HG03520 (cell line): ENCODE results near the gene PCDHGA1.
"Not testable (repeated sequence)": the region's sequence is repeated elsewhere in the genome, so short reads cannot be mapped to it uniquely, and the experiment has no call there.

Experiments
- ATAC-seq: cut with Tn5 transposase; IDR thresholded peaks from one replicate; pipeline ENCODE4 v1.9.1; 2021; ENCODE audit warnings: mild to moderate bottlenecking, moderate library complexity; ENCODE audit not compliant: unreplicated experiment

Gene PCDHGA1

DNA sequence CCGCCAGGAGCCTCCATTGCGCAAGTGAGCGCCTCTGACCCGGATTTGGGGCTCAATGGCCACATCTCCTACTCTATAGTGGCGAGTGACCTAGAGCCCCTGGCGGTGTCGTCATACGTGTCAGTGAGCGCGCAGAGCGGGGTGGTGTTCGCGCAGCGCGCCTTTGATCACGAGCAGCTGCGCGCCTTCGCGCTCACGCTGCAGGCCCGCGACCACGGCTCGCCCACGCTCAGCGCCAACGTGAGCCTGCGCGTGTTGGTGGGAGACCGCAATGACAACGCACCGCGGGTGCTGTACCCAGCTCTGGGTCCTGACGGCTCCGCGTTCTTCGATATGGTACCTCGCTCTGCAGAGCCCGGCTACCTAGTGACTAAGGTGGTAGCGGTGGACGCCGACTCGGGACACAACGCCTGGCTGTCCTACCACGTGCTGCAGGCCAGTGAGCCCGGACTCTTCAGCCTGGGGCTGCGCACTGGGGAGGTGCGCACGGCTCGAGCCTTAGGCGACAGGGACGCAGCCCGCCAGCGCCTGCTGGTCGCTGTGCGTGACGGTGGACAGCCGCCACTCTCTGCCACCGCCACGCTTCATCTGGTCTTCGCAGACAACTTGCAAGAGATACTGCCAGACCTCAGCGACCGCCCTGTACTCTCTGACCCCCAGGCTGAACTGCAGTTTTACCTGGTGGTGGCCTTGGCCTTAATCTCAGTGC lies 79.4 kb downstream of the PCDHGA1 start:
- no peak for ATAC-seq

GRCh38 chr5:141411575-141411974 lies 81.3 kb downstream of the PCDHGA1 start:
- no peak for ATAC-seq

- ATAC-seq: peak; percentile 76
These were observed 82.7 kb downstream of the PCDHGA1 start, which contains the start of gene PCDHGA10 for GRCh38 chr5:141412854-141413539. TSS of gene PCDHGA10 (plus strand) at chr5:141412987. CDS start at chr5:141413176, 189 bp downstream.

DNA sequence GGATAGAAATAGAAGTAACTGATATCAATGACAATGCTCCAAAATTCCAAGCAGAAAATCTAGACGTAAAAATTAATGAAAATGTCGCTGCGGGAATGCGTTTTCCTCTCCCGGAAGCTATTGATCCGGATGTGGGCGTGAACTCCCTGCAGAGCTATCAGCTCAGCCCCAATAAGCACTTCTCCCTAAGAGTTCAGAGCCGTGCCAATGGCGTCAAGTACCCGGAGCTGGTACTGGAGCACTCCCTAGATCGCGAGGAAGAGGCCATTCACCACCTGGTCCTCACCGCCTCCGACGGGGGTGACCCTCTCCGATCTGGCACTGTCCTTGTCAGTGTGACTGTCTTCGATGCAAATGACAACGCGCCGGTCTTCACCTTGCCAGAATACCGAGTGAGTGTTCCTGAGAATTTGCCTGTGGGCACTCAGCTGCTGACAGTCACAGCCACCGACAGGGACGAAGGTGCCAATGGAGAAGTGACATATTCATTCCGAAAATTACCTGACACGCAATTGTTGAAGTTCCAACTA lies 83.3 kb downstream of the PCDHGA1 start:
- ATAC-seq: no peak

DNA sequence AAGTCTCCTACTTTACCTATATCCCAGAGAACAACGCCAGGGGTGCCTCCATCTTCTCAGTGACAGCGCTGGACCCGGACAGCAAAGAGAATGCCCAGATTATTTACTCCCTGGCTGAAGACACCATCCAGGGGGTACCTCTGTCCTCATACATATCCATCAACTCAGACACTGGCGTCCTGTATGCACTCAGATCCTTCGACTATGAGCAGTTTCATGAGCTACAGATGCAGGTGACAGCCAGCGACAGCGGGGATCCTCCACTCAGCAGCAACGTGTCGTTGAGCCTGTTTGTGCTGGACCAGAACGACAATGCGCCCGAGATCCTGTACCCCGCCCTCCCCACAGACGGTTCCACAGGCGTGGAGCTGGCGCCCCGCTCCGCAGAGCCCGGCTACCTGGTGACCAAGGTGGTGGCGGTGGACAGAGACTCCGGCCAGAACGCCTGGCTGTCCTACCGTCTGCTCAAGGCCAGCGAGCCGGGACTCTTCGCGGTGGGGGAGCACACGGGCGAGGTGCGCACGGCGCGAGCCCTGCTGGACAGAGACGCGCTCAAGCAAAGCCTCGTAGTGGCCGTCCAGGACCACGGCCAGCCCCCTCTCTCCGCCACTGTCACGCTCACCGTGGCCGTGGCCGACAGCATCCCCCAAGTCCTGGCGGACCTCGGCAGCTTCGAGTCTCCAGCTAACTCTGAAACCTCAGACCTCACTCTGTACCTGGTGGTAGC lies 84.4 kb downstream of the PCDHGA1 start:
- not testable (repeated sequence) for ATAC-seq

- not testable (repeated sequence) for ATAC-seq
These were observed 84.9 kb downstream of the PCDHGA1 start for GRCh38 chr5:141415275-141415618.

DNA sequence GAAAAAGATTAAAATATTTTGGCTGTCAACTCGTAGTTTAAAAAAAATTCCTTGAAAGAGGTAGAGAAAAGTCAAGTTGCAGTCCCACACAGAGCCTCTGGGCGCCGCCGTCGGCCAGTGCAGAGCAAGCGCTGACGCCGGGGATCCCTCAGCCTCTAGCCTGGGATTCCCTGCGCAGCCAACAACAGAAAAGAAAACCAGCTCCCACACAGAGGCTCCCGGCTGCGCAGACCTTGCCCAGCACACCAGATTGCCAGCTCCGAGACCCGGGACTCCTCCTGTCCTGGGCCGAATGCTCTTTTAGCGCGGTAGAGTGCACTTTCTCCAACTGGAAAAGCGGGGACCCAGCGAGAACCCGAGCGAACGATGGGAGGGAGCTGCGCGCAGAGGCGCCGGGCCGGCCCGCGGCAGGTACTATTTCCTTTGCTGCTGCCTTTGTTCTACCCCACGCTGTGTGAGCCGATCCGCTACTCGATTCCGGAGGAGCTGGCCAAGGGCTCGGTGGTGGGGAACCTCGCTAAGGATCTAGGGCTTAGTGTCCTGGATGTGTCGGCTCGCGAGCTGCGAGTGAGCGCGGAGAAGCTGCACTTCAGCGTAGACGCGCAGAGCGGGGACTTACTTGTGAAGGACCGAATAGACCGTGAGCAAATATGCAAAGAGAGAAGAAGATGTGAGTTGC lies 87.3 kb downstream of the PCDHGA1 start, which contains the start of gene PCDHGB7:
Gene PCDHGB7 (plus strand): TSS at position 184 of the 679 bp plus-strand sequence. CDS start 183 bp downstream, at position 367.
- ATAC-seq: peak; percentile 74

DNA sequence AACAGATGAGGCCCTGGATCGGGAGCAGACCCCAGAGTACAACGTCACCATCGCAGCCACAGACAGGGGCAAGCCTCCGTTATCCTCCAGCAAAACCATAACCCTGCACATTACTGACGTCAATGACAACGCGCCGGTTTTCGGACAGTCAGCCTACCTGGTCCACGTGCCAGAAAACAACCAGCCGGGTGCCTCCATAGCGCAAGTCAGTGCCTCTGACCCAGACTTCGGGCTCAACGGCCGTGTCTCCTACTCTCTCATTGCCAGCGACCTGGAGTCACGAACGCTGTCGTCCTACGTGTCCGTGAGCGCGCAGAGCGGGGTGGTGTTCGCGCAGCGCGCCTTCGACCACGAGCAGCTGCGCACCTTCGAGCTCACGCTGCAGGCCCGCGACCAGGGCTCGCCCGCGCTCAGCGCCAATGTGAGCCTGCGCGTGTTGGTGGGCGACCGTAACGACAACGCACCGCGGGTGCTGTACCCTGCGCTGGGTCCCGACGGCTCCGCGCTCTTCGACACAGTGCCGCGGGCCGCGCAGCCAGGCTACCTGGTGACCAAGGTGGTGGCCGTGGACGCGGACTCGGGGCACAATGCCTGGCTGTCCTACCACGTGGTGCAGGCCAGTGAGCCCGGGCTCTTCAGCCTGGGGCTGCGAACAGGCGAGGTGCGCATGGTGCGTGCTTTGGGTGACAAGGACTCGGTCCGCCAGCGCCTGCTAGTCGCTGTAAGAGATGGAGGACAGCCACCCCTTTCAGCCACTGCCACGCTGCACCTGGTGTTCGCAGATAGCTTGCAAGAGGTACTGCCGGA lies 89.0 kb downstream of the PCDHGA1 start:
- no peak for ATAC-seq

GRCh38 chr5:141420855-141421488 lies 90.7 kb downstream of the PCDHGA1 start, which contains the start of gene PCDHGA11:
TSS of gene PCDHGA11 (plus strand) at chr5:141421051. CDS start at chr5:141421228, 177 bp downstream.
- ATAC-seq: peak; percentile 36

GRCh38 chr5:141421489-141421855 lies 91.2 kb downstream of the PCDHGA1 start:
- ATAC-seq: no peak

- no peak for ATAC-seq
These were observed 92.5 kb downstream of the PCDHGA1 start for GRCh38 chr5:141422742-141423291.

DNA sequence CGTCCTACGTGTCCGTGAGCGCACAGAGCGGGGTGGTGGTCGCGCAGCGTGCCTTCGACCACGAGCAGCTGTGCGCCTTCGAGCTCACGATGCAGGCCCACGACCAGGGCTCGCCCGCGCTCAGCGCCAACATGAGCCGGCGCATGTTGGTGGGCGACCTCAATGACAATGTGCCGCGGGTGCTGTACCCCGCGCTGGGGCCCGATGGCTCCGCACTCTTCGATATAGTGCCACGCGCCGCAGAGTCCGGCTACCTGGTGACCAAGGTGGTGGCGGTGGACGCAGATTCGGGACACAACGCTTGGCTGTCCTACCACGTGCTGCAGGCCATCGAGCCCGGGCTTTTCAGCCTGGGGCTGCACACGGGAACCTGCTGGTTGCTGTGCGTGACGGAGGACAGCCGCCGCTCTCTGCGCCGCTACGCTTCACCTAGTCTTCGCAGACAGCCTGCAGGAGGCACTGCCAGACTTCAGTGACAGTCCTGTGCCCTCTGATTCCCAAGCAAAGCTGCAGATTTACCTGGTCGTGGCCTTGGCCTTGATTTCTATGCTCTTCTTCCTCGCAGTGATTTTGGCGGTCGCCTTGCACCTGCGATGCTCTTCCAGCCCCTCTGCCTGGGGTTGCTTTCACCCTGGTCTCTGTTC lies 97.6 kb downstream of the PCDHGA1 start:
- no peak for ATAC-seq

- ATAC-seq: peak; percentile 85
These were observed 100.2 kb downstream of the PCDHGA1 start, which contains the start of gene PCDHGA12 for GRCh38 chr5:141430332-141431113. TSS of gene PCDHGA12 (plus strand) at chr5:141430507. CDS start at chr5:141430760, 253 bp downstream.

- ATAC-seq: no peak
These were observed 101.0 kb downstream of the PCDHGA1 start for GRCh38 chr5:141431286-141431685.

DNA sequence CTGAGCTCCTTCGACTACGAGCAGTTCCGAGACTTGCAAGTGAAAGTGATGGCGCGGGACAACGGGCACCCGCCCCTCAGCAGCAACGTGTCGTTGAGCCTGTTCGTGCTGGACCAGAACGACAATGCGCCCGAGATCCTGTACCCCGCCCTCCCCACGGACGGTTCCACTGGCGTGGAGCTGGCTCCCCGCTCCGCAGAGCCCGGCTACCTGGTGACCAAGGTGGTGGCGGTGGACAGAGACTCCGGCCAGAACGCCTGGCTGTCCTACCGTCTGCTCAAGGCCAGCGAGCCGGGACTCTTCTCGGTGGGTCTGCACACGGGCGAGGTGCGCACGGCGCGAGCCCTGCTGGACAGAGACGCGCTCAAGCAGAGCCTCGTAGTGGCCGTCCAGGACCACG lies 102.0 kb downstream of the PCDHGA1 start:
- not testable (repeated sequence) for ATAC-seq

DNA sequence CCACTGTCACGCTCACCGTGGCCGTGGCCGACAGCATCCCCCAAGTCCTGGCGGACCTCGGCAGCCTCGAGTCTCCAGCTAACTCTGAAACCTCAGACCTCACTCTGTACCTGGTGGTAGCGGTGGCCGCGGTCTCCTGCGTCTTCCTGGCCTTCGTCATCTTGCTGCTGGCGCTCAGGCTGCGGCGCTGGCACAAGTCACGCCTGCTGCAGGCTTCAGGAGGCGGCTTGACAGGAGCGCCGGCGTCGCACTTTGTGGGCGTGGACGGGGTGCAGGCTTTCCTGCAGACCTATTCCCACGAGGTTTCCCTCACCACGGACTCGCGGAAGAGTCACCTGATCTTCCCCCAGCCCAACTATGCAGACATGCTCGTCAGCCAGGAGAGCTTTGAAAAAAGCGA lies 102.4 kb downstream of the PCDHGA1 start:
- ATAC-seq: not testable (repeated sequence)

GRCh38 chr5:141434006-141434405 lies 103.7 kb downstream of the PCDHGA1 start:
- no peak for ATAC-seq

GRCh38 chr5:141437221-141437620 lies 106.9 kb downstream of the PCDHGA1 start:
- ATAC-seq: no peak
